ENCODE measurements around the gene XPC. TPM values are rescaled to one million over a fixed set of nuclear protein-coding genes. Genes with fewer than 3 reads are reported as not detected.

Gene XPC
- total and polyA plus RNA-seq, 2 donors (not counting 3 experiments of a cell fraction or from before 2014, with no cell fraction given): 11.9 to 36.8 TPM

DNA sequence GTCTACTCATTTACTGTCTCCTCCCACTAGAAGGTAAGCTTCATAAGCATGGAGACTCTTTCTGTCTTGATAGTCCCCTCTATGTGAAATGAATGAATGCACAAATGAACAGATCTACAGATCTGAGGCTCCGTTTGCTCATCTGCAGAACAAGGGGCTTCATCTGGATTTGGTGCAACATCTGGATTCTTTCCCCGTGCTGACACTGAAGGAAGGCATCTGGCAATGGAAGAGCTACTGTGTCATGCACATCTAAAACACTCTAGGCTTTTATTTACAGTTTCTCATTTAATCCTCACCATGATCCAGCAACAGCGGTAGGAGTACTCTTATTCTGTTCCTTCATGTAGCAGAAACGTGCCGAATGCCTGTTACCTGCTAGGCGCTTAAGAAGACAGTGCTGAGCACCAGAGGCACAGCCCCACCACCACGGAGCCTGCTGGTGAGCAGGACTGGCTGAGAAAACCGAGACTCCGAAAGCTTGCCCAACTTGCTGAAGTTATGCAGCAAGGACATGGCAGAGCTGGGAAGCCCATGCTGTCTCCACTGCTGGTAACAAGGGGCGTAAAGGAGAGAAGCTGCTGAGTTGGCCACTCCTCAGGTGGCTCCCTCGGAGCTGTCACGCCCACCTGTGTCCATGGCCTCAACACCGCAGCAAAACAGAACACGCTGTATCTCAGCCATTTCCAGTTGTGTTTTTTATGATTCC is 31.3 kb upstream of the XPC start:
- DNase-seq (ENCODE audit: low read depth, low spot score): no peak

DNA sequence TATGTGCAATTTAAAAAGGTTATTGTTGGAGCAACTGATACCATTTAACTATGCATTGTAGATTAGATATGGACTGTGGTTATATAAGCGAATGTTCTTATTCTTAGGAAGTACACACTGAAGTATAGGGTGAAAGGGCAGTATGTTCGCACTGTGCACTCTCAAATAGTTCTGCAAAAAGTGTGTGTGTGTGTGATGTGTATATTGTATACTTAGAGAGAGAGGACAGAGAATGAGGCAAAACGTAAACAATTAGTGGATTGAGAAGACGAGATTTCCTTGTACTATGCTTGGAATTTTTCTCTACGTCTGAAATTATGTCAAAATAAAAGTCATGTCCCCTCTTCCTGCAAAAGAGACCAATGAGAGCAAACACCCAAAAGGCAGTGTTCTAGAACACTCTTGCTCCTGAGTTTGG is 30.6 kb upstream of the XPC start:
- FAIRE-seq (no peak), DNase-seq (ENCODE audit: low read depth, low spot score) (no peak)
- Histone ChIP-seq H3K36me3 (ENCODE audit: control insufficient read depth in 2 of 2, extremely low read depth in 1 of 2, insufficient read depth in 2 of 2, low read length in 2 of 2) (no peaks in the 10 kb centered on the region), H4K20me1 (replicated peaks; ENCODE audit: control insufficient read depth, extremely low read depth, insufficient read depth, low read length) (no peaks in the 10 kb centered on the region), H3K9ac (replicated peaks; ENCODE audit: extremely low read depth, insufficient read depth, low read length) (no peak overlapping the region), H3K27ac (ENCODE audit: insufficient read depth, low read depth, low read length) (no peak overlapping the region), H3K4me3 (replicated peaks in 1 of 3; ENCODE audit: insufficient read depth in 1 of 3, low read depth in 1 of 3, low read length in 3 of 3) (no peak overlapping the region), H3K9me3 (replicated peaks; ENCODE audit: control insufficient read depth, insufficient read depth, low read length) (no peaks in the 10 kb centered on the region), H3K4me1 (ENCODE audit: control insufficient read depth, extremely low read depth, insufficient read depth, low read length) (peaks cover 2% of the 10 kb centered on the region), H3K27me3 (ENCODE audit: control insufficient read depth in 2 of 2, insufficient read depth in 2 of 2, low read length in 2 of 2) (peaks cover 0 to 2% of the 10 kb centered on the region in 2 experiments), H3K79me2 (ENCODE audit: control insufficient read depth, insufficient read depth, low read length) (no peaks in the 10 kb centered on the region), H3K9me1 (replicated peaks; ENCODE audit: control insufficient read depth, extremely low read depth, insufficient read depth, low read length) (no peaks in the 10 kb centered on the region), H3K4me2 (ENCODE audit: insufficient read depth, low read length) (no peak overlapping the region), H2AFZ (ENCODE audit: low read depth, low read length) (no peak overlapping the region)
- dilution Hi-C loops (cut with MboI; ENCODE audit: extremely low pct_ligation_motif_present, low sequenced_read_pairs) (no loop called here), intact Hi-C loops (cut with micrococcal nuclease) (no loop called here)
- no TSS peak for BruUV-seq (replicated peaks)
- POLR2A ChIA-PET: no interaction called here
- CTCF ChIA-PET: interaction anchor here (1.0 kb wide), 1 partner anchor 339 kb away, joined by 3 read pairs; no protein-coding TSS in a partner anchor
- TF ChIP-seq POLR2AphosphoS5 (IDR thresholded peaks at IDR 0.05; ENCODE audit: insufficient read depth, low read depth, low read length): no peak
- no peak for TF ChIP-seq JUN (IDR thresholded peaks at IDR 0.05; ENCODE audit: borderline replicate concordance, insufficient read depth, insufficient read length, low read depth)
- no peak for TF ChIP-seq EZH2 (IDR thresholded peaks at IDR 0.05; ENCODE audit: borderline replicate concordance, low read depth, low read length, severe bottlenecking)
- no peak for TF ChIP-seq FOS (IDR thresholded peaks at IDR 0.05; ENCODE audit: borderline replicate concordance, insufficient read depth, low read length)
- TF ChIP-seq POLR2A (IDR thresholded peaks at IDR 0.05; ENCODE audit: low read depth, low read length): no peak
- TF ChIP-seq GATA2 (IDR thresholded peaks at IDR 0.05; ENCODE audit: insufficient read depth, insufficient read length, low read depth, low read length): no peak
- TF ChIP-seq, protein P1, sequence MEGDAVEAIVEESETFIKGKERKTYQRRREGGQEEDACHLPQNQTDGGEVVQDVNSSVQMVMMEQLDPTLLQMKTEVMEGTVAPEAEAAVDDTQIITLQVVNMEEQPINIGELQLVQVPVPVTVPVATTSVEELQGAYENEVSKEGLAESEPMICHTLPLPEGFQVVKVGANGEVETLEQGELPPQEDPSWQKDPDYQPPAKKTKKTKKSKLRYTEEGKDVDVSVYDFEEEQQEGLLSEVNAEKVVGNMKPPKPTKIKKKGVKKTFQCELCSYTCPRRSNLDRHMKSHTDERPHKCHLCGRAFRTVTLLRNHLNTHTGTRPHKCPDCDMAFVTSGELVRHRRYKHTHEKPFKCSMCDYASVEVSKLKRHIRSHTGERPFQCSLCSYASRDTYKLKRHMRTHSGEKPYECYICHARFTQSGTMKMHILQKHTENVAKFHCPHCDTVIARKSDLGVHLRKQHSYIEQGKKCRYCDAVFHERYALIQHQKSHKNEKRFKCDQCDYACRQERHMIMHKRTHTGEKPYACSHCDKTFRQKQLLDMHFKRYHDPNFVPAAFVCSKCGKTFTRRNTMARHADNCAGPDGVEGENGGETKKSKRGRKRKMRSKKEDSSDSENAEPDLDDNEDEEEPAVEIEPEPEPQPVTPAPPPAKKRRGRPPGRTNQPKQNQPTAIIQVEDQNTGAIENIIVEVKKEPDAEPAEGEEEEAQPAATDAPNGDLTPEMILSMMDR (IDR thresholded peaks at IDR 0.05; ENCODE audit: extremely low read depth in 1 of 2, insufficient read depth in 1 of 2, low read depth in 1 of 2, low read length in 2 of 2): no peak
- TF ChIP-seq, protein P2, sequence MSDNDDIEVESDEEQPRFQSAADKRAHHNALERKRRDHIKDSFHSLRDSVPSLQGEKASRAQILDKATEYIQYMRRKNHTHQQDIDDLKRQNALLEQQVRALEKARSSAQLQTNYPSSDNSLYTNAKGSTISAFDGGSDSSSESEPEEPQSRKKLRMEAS (IDR thresholded peaks at IDR 0.05; ENCODE audit: insufficient read depth, insufficient read length): no peak
- no peak for TF ChIP-seq MYC (IDR thresholded peaks at IDR 0.05; ENCODE audit: low read depth, low read length)

More for the DNA sequence above, 31.3 kb upstream of the XPC start:
- H3K27me3 ChIP-seq (ENCODE audit: control insufficient read depth in 2 of 2, insufficient read depth in 2 of 2, low read length in 2 of 2): peaks cover 0 to 2% of the 10 kb centered on the region in 2 experiments
- H3K27ac ChIP-seq (ENCODE audit: insufficient read depth, low read depth, low read length): no peak overlapping the region
- H3K9ac ChIP-seq (replicated peaks; ENCODE audit: extremely low read depth, insufficient read depth, low read length): no peak overlapping the region
- H3K4me2 ChIP-seq (ENCODE audit: insufficient read depth, low read length): no peak overlapping the region
- dilution Hi-C loops (cut with MboI; ENCODE audit: extremely low pct_ligation_motif_present, low sequenced_read_pairs): no loop called here
- POLR2A ChIA-PET: no interaction called here
- no TSS peak for BruUV-seq (replicated peaks)
- H3K4me1 ChIP-seq (ENCODE audit: control insufficient read depth, extremely low read depth, insufficient read depth, low read length): peaks cover 2% of the 10 kb centered on the region
- no peaks in the 10 kb centered on the region for H3K9me3 ChIP-seq (replicated peaks; ENCODE audit: control insufficient read depth, insufficient read depth, low read length)
- H2AFZ ChIP-seq (ENCODE audit: low read depth, low read length): no peak overlapping the region
- H4K20me1 ChIP-seq (replicated peaks; ENCODE audit: control insufficient read depth, extremely low read depth, insufficient read depth, low read length): no peaks in the 10 kb centered on the region
- TF ChIP-seq FOS (IDR thresholded peaks at IDR 0.05; ENCODE audit: borderline replicate concordance, insufficient read depth, low read length) (no peak), MYC (IDR thresholded peaks at IDR 0.05; ENCODE audit: low read depth, low read length) (no peak)
- no peak for FAIRE-seq
- no peaks in the 10 kb centered on the region for H3K79me2 ChIP-seq (ENCODE audit: control insufficient read depth, insufficient read depth, low read length)
- H3K4me3 ChIP-seq (replicated peaks in 1 of 3; ENCODE audit: insufficient read depth in 1 of 3, low read depth in 1 of 3, low read length in 3 of 3): no peak overlapping the region
- no peaks in the 10 kb centered on the region for H3K9me1 ChIP-seq (replicated peaks; ENCODE audit: control insufficient read depth, extremely low read depth, insufficient read depth, low read length)
- intact Hi-C loops (cut with micrococcal nuclease): no loop called here
- CTCF ChIA-PET: interaction anchor here (1.0 to 1.2 kb wide), 2 partner anchors 29 to 339 kb away, joined by 3 read pairs; no protein-coding TSS in a partner anchor
- no peaks in the 10 kb centered on the region for H3K36me3 ChIP-seq (ENCODE audit: control insufficient read depth in 2 of 2, extremely low read depth in 1 of 2, insufficient read depth in 2 of 2, low read length in 2 of 2)

Data from endothelial cell of umbilical vein (primary cell).